SK-N-SH treated with all-trans-retinoic acid at 6 μM for 48 hours (cell line): ENCODE results near the gene ZCCHC17.

Experiments
- ATAC-seq: fragments of 200-7000 bp; cut with Tn5 transposase; 3 replicates; pipeline ENCODE4 v1.9.1; 2020; ENCODE audit warnings: mild to moderate bottlenecking, moderate library complexity
- BACH2 ChIP-seq: fragments of 250-450 bp; sonication (Bioruptor Pico); IDR thresholded peaks from 2 replicates; pipeline ENCODE4 v1.9.0; 2021; ENCODE audit warnings: mild to moderate bottlenecking, borderline replicate concordance
- CSDC2 ChIP-seq: fragments of 250-450 bp; sonication (Bioruptor Pico); IDR thresholded peaks from 2 replicates; pipeline ENCODE4 v1.5.0; 2020; ENCODE audit warnings: mild to moderate bottlenecking, moderate library complexity
- ESRRG ChIP-seq: fragments of 250-450 bp; sonication (Bioruptor Pico); IDR thresholded peaks from 2 replicates; pipeline ENCODE4 v1.6.1; 2021; ENCODE audit warnings: mild to moderate bottlenecking
- GLIS3 ChIP-seq: fragments of 250-450 bp; sonication (Bioruptor Pico); IDR thresholded peaks from 2 replicates; pipeline ENCODE4 v1.5.0; 2020; ENCODE audit warnings: mild to moderate bottlenecking, moderate library complexity
- ISL1 ChIP-seq: fragments of 250-450 bp; sonication (Bioruptor Pico); IDR thresholded peaks from 2 replicates; pipeline ENCODE4 v2.1.2; 2022; ENCODE audit warnings: mild to moderate bottlenecking, moderate library complexity
- PPARA ChIP-seq: fragments of 250-450 bp; sonication (Bioruptor Pico); IDR thresholded peaks from 2 replicates; pipeline ENCODE4 v1.5.0; 2020; ENCODE audit warnings: mild to moderate bottlenecking, borderline replicate concordance
- RARB ChIP-seq: fragments of 250-450 bp; sonication (Bioruptor Pico); IDR thresholded peaks from 2 replicates; pipeline ENCODE4 v1.8.0; 2021; ENCODE audit warnings: mild to moderate bottlenecking, moderate library complexity
- SNAI2 ChIP-seq: fragments of 250-450 bp; sonication (Bioruptor Pico); IDR thresholded peaks from 2 replicates; pipeline ENCODE4 v1.5.0; 2020; ENCODE audit warnings: mild to moderate bottlenecking, moderate library complexity
- TCF4 ChIP-seq: fragments of 250-450 bp; sonication (Bioruptor Pico); IDR thresholded peaks from 2 replicates; pipeline ENCODE4 v1.8.0; 2021; ENCODE audit warnings: mild to moderate bottlenecking, moderate library complexity, borderline replicate concordance
- TOX ChIP-seq: fragments of 250-450 bp; sonication (Bioruptor Pico); IDR thresholded peaks from 2 replicates; pipeline ENCODE4 v1.8.0; 2021; ENCODE audit warnings: mild to moderate bottlenecking, moderate library complexity, borderline replicate concordance
- ZC3H10 ChIP-seq: fragments of 250-450 bp; sonication (Bioruptor Pico); IDR thresholded peaks from 2 replicates; pipeline ENCODE4 v1.5.1; 2021; ENCODE audit warnings: mild to moderate bottlenecking, moderate library complexity
- ZFP30 ChIP-seq: fragments of 450-650 bp; formaldehyde crosslinking; IDR thresholded peaks from 2 replicates; pipeline ENCODE4 v1.5.0; 2022; ENCODE audit warnings: mild to moderate bottlenecking, moderate library complexity
- ZNF565 ChIP-seq: fragments of 450-650 bp; formaldehyde crosslinking; conservative IDR thresholded peaks from 2 replicates; pipeline ENCODE4 v1.5.0; 2020; ENCODE audit warnings: low read depth, mild to moderate bottlenecking, moderate library complexity
- ZNF70 ChIP-seq: fragments of 450-650 bp; formaldehyde crosslinking; IDR thresholded peaks from 2 replicates; pipeline ENCODE4 v1.5.0; 2020; ENCODE audit warnings: mild to moderate bottlenecking, moderate library complexity
- ZNF8 ChIP-seq: fragments of 450-650 bp; formaldehyde crosslinking; IDR thresholded peaks from 2 replicates; pipeline ENCODE4 v1.5.0; 2020; ENCODE audit warnings: mild to moderate bottlenecking, moderate library complexity
- TF ChIP-seq, protein P1 (sequence below): fragments of 250-450 bp; sonication (Bioruptor Pico); IDR thresholded peaks from 2 replicates; pipeline ENCODE4 v1.5.1; 2021; ENCODE audit warnings: mild to moderate bottlenecking, moderate library complexity
- TF ChIP-seq, protein P2 (sequence below): fragments of 250-450 bp; sonication (Bioruptor Pico); IDR thresholded peaks from 2 replicates; pipeline ENCODE4 v1.8.0; 2021; ENCODE audit warnings: low read depth, mild to moderate bottlenecking, moderate library complexity, borderline replicate concordance
- TF ChIP-seq, protein P3 (sequence below): fragments of 250-450 bp; sonication (Bioruptor Pico); IDR thresholded peaks from 2 replicates; pipeline ENCODE4 v1.5.0; 2020; ENCODE audit warnings: mild to moderate bottlenecking, moderate library complexity
- TF ChIP-seq, protein P4 (sequence below): fragments of 250-450 bp; sonication (Bioruptor Pico); IDR thresholded peaks from 2 replicates; pipeline ENCODE4 v1.8.0; 2020; ENCODE audit warnings: mild to moderate bottlenecking, moderate library complexity, borderline replicate concordance
- TF ChIP-seq, protein P5 (sequence below): fragments of 250-450 bp; sonication (Bioruptor Pico); IDR thresholded peaks from 2 replicates; pipeline ENCODE4 v1.5.1; 2020; ENCODE audit warnings: low read depth, mild to moderate bottlenecking, moderate library complexity

Gene ZCCHC17

DNA sequence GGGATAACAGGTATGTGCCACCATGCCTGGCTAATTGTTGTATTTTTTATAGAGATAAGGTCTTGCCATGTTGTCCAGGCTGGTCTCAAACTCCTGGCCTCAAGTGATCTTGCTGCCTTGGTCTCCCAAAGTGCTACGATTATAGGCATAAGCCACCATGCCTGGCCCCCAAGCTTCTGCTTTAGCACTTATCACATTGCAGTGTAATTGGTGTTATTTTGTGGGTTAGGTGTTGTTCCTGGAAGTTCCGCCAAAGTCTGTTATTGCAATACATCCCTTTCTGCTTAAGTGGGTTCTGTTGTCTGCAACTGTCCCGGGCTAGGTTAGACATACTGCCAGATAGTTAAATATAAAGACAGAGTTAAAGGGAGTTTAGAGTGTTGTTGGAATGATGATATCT lies 3.4 kb downstream of the ZCCHC17 start:
- ATAC-seq = no peak
- TF ChIP-seq ZNF8 (CRISPR knock-in tag) (no peak), ZFP30 (CRISPR knock-in tag) (no peak), GLIS3 (CRISPR knock-in tag) (no peak), ESRRG (no peak), CSDC2 (CRISPR knock-in tag) (no peak), TOX (no peak), TCF4 (CRISPR knock-in tag) (no peak)
- TF ChIP-seq, protein P1, sequence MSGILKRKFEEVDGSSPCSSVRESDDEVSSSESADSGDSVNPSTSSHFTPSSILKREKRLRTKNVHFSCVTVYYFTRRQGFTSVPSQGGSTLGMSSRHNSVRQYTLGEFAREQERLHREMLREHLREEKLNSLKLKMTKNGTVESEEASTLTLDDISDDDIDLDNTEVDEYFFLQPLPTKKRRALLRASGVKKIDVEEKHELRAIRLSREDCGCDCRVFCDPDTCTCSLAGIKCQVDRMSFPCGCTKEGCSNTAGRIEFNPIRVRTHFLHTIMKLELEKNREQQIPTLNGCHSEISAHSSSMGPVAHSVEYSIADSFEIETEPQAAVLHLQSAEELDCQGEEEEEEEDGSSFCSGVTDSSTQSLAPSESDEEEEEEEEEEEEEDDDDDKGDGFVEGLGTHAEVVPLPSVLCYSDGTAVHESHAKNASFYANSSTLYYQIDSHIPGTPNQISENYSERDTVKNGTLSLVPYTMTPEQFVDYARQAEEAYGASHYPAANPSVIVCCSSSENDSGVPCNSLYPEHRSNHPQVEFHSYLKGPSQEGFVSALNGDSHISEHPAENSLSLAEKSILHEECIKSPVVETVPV = no peak
- TF ChIP-seq, protein P2, sequence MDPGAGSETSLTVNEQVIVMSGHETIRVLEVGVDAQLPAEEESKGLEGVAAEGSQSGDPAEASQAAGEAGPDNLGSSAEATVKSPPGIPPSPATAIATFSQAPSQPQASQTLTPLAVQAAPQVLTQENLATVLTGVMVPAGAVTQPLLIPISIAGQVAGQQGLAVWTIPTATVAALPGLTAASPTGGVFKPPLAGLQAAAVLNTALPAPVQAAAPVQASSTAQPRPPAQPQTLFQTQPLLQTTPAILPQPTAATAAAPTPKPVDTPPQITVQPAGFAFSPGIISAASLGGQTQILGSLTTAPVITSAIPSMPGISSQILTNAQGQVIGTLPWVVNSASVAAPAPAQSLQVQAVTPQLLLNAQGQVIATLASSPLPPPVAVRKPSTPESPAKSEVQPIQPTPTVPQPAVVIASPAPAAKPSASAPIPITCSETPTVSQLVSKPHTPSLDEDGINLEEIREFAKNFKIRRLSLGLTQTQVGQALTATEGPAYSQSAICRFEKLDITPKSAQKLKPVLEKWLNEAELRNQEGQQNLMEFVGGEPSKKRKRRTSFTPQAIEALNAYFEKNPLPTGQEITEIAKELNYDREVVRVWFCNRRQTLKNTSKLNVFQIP (CRISPR knock-in tag) = no peak

DNA sequence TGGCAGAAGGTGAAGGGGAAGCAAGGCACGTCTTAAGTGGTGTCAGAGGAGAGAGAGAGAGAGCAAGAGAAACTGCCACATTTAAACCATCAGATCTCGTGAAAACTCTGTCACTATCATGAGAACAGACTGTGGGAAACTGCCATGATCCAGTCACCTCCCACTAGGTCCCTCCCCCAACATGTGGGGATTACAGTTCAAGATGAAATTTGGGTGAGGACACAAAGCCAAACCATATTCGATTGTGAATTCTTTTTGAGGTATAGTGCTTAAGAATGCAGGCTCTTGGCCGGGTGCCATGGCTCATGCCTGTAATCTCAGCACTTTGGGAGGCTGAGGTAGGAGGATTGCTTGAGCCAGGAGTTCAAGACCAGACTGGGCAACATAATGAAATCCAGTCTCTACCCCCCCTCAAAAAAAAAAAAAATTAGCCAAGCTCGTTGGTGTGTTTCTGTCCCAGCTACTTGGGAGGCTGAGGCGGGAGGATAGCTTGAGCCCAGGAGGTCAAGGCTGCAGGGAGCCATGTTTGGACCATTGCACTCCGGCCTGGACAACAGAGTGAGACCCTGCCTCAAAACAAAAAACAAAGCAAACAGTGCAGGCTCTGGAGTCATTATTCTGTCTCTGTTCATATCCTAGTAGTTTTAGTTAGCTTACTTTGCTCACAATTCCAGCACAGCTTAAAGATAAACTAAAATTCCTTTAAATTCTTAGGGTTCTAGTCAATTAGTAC lies 6.0 kb downstream of the ZCCHC17 start:
- TF ChIP-seq BACH2 (CRISPR knock-in tag) = no peak
- no peak for TF ChIP-seq ZNF70
- TF ChIP-seq RARB (CRISPR knock-in tag) = no peak
- TF ChIP-seq ZNF565 (CRISPR knock-in tag) = no peak
- TF ChIP-seq ZNF8 (CRISPR knock-in tag) = no peak
- no peak for TF ChIP-seq ESRRG
- no peak for TF ChIP-seq PPARA
- ATAC-seq = no peak

DNA sequence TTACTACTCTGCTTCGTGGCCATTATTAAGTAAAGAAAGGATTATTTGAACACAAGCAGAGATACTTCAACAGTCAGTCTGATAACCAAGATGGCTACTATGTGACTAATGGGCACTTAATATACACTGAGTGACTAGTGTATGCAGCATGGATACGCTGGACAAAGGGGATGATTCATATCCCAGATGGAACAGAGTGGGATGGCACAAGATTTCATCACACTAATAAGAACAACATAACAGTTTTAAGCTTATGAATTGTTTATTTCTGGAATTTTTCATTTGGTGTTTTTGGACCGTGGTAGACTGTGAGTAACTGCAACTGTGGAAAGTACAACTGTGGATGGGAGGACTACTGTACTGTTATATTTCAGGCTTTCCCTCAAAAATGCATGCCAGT lies 9.4 kb downstream of the ZCCHC17 start:
- no peak for TF ChIP-seq GLIS3 (CRISPR knock-in tag)
- peak; percentile 42; the same call in 1 of the 2 replicates for TF ChIP-seq ISL1 (CRISPR knock-in tag)
- peak; percentile 93 for ATAC-seq

DNA sequence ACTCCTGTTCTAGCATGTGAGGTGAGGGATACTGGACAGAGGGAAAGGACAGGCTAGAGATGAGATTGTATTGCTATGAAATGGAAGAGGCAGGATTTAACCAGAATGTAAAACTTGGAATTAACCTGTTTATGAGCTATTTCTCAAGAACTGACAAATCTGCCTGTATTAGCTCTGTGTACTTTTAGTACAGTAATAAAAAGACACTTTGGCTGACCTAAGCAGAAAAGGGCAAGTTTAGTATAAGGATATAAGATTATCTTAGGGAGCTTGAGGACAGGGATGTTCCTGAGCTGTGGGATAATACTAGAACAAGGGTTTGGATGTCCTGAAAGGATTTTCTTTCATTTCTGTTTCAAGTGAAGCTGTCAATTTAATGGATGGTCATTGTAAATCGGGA lies 11.2 kb downstream of the ZCCHC17 start:
- ATAC-seq = no peak
- no peak for TF ChIP-seq ZC3H10
- no peak for TF ChIP-seq CSDC2 (CRISPR knock-in tag)
- TF ChIP-seq, protein P3, sequence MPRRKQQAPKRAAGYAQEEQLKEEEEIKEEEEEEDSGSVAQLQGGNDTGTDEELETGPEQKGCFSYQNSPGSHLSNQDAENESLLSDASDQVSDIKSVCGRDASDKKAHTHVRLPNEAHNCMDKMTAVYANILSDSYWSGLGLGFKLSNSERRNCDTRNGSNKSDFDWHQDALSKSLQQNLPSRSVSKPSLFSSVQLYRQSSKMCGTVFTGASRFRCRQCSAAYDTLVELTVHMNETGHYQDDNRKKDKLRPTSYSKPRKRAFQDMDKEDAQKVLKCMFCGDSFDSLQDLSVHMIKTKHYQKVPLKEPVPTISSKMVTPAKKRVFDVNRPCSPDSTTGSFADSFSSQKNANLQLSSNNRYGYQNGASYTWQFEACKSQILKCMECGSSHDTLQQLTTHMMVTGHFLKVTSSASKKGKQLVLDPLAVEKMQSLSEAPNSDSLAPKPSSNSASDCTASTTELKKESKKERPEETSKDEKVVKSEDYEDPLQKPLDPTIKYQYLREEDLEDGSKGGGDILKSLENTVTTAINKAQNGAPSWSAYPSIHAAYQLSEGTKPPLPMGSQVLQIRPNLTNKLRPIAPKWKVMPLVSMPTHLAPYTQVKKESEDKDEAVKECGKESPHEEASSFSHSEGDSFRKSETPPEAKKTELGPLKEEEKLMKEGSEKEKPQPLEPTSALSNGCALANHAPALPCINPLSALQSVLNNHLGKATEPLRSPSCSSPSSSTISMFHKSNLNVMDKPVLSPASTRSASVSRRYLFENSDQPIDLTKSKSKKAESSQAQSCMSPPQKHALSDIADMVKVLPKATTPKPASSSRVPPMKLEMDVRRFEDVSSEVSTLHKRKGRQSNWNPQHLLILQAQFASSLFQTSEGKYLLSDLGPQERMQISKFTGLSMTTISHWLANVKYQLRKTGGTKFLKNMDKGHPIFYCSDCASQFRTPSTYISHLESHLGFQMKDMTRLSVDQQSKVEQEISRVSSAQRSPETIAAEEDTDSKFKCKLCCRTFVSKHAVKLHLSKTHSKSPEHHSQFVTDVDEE (CRISPR knock-in tag) = no peak
- no peak for TF ChIP-seq ZFP30 (CRISPR knock-in tag)
- no peak for TF ChIP-seq SNAI2 (CRISPR knock-in tag)
- TF ChIP-seq ISL1 (CRISPR knock-in tag) = no peak
- TF ChIP-seq, protein P2 (CRISPR knock-in tag) = no peak
- no peak for TF ChIP-seq RARB (CRISPR knock-in tag)
- TF ChIP-seq, protein P4, sequence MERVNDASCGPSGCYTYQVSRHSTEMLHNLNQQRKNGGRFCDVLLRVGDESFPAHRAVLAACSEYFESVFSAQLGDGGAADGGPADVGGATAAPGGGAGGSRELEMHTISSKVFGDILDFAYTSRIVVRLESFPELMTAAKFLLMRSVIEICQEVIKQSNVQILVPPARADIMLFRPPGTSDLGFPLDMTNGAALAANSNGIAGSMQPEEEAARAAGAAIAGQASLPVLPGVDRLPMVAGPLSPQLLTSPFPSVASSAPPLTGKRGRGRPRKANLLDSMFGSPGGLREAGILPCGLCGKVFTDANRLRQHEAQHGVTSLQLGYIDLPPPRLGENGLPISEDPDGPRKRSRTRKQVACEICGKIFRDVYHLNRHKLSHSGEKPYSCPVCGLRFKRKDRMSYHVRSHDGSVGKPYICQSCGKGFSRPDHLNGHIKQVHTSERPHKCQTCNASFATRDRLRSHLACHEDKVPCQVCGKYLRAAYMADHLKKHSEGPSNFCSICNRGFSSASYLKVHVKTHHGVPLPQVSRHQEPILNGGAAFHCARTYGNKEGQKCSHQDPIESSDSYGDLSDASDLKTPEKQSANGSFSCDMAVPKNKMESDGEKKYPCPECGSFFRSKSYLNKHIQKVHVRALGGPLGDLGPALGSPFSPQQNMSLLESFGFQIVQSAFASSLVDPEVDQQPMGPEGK = no peak
- no peak for TF ChIP-seq ZNF70
- TF ChIP-seq, protein P1 = no peak
- TF ChIP-seq, protein P5, sequence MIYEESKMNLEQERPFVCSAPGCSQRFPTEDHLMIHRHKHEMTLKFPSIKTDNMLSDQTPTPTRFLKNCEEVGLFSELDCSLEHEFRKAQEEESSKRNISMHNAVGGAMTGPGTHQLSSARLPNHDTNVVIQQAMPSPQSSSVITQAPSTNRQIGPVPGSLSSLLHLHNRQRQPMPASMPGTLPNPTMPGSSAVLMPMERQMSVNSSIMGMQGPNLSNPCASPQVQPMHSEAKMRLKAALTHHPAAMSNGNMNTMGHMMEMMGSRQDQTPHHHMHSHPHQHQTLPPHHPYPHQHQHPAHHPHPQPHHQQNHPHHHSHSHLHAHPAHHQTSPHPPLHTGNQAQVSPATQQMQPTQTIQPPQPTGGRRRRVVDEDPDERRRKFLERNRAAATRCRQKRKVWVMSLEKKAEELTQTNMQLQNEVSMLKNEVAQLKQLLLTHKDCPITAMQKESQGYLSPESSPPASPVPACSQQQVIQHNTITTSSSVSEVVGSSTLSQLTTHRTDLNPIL (CRISPR knock-in tag) = no peak
- no peak for TF ChIP-seq GLIS3 (CRISPR knock-in tag)
- TF ChIP-seq ZNF8 (CRISPR knock-in tag) = no peak
- TF ChIP-seq PPARA = no peak
- TF ChIP-seq TOX = no peak
